Upper lobe of left lung (tissue), 6 donors: ENCODE data around the gene USP27X. TPM values are rescaled to one million over a fixed set of nuclear protein-coding genes. Genes with fewer than 3 reads are reported as not detected.

ENCODE experiments used
- ATAC-seq, 2 donors: fragments of 200-7000 bp; cut with Tn5 transposase; one replicate each; pipeline ENCODE4 v1.9.1; 2022; ENCODE audit warnings: mild to moderate bottlenecking in 2 of 2, moderate library complexity in 2 of 2; ENCODE audit not compliant: low FRiP score in 2 of 2
- DNase-seq, 2 donors: peaks; one replicate each; pipeline ENCODE4 v3.0.0-alpha.2; 2019 to 2020
- H3K27ac ChIP-seq, 4 donors: fragments of 200-600 bp; sonication (generic); one replicate each; pipeline ENCODE4 v1.5.1; 2016 to 2019
- H3K27me3 ChIP-seq, 4 donors: fragments of 200-600 bp; sonication (generic); one replicate each; pipeline ENCODE4 v1.5.1; 2017 to 2019
- H3K36me3 ChIP-seq, 4 donors: fragments of 200-600 bp; sonication (generic); one replicate each; pipeline ENCODE4 v1.5.1; 2016 to 2019
- H3K4me1 ChIP-seq, 4 donors: fragments of 200-600 bp; sonication (generic); one replicate each; pipeline ENCODE4 v1.5.1; 2018 to 2019
- H3K4me3 ChIP-seq, 4 donors: fragments of 200-600 bp; sonication (generic); one replicate each; pipeline ENCODE4 v1.5.1; 2017 to 2019; ENCODE audit warnings: mild to moderate bottlenecking in 2 of 4, moderate library complexity in 1 of 4
- H3K9me3 ChIP-seq, 4 donors: fragments of 200-600 bp; sonication (generic); one replicate each; pipeline ENCODE4 v1.5.1; 2018 to 2019
- CTCF ChIP-seq, 6 experiments: fragments of 450-650 bp in 4 of 6; fragments of 200-600 bp in 2 of 6; sonication (generic) in 2 of 6; IDR thresholded peaks; one replicate each; pipeline ENCODE4 v1.5.1; 2016 to 2019; ENCODE audit warnings: antibody characterized with exemption in 6 of 6
- EP300 ChIP-seq, 4 donors: sonication (generic); formaldehyde crosslinking; IDR thresholded peaks; one replicate each; pipeline ENCODE4 v1.5.1; 2017; ENCODE audit warnings: antibody characterized with exemption in 4 of 4, control low read depth in 2 of 4
- POLR2A ChIP-seq, 4 donors: fragments of 450-650 bp; IDR thresholded peaks; one replicate each; pipeline ENCODE4 v1.5.1; 2016 to 2017; ENCODE audit warnings: antibody characterized with exemption in 4 of 4, mild to moderate bottlenecking in 2 of 4
- POLR2AphosphoS5 ChIP-seq, 2 donors: sonication (generic); formaldehyde crosslinking; IDR thresholded peaks; one replicate each; pipeline ENCODE4 v1.5.1; 2017; ENCODE audit warnings: antibody characterized with exemption in 2 of 2
- WGBS, 2 donors: methylation state at CpG; one replicate each; pipeline ENCODE4 v1.1.5; 2017 to 2018; 5-methylcytosine and 5-hydroxymethylcytosine counted together
- total RNA-seq, 6 donors: library from RNA; depleted of rRNA in 4 of 6; stranded (reverse); fragments of >200 nt in 4 of 6; gene quantifications; one replicate each; pipeline versions ENCODE4 v1.1.0 to v1.2.1, GENCODE V29; 2016 to 2021
- donor health status: DM: no; HTN: no; CAD: no; lungs with moderate emphysema.
- donor health status: DM: no; HTN: yes; CAD: no; lungs with severe emphysema.

Gene USP27X
- total RNA-seq, 6 donors from 2014 or later, result 1.0 to 5.9 (median 3.9) TPM

GRCh38 chrX:49844611-49845010, 34.7 kb upstream of the USP27X start:
- Histone ChIP-seq H3K9me3 (no peaks in the 10 kb centered on the region), H3K27ac (no peak overlapping the region), H3K36me3 (no peaks in the 10 kb centered on the region), H3K4me1 (no peaks in the 10 kb centered on the region), H3K4me3 (no peak overlapping the region), H3K27me3 (no peaks in the 10 kb centered on the region)
- no peak for ATAC-seq
- WGBS, 2 donors, result 63 to 70% methylated on average over 8 of the region's 8 CpGs
- TF ChIP-seq POLR2AphosphoS5 (IDR thresholded peaks at IDR 0.05) (no peak), POLR2A (IDR thresholded peaks at IDR 0.05) (no peak), EP300 (IDR thresholded peaks at IDR 0.05) (no peak), CTCF (IDR thresholded peaks at IDR 0.05) (no peak)
- DNase-seq, result no peak

- Histone ChIP-seq H3K27me3 (no peaks in the 10 kb centered on the region), H3K27ac (no peak overlapping the region), H3K9me3 (no peaks in the 10 kb centered on the region), H3K4me3 (no peak overlapping the region), H3K4me1 (no peaks in the 10 kb centered on the region), H3K36me3 (no peaks in the 10 kb centered on the region)
- DNase-seq (no peak), ATAC-seq (no peak)
- no peak for TF ChIP-seq POLR2A (IDR thresholded peaks at IDR 0.05)
- no peak for TF ChIP-seq POLR2AphosphoS5 (IDR thresholded peaks at IDR 0.05)
- TF ChIP-seq CTCF (IDR thresholded peaks at IDR 0.05), result no peak
- WGBS, 2 donors, result 66 to 70% methylated on average over 4 of the region's 4 CpGs
Observed at GRCh38 chrX:49845701-49846403, 33.4 kb upstream of the USP27X start.

GRCh38 chrX:49846522-49846921, 32.8 kb upstream of the USP27X start:
- Histone ChIP-seq H3K4me1 (no peaks in the 10 kb centered on the region), H3K27ac (no peak overlapping the region), H3K4me3 (peak overlapping the region in 1 of 4 donors; percentile 7), H3K27me3 (no peaks in the 10 kb centered on the region), H3K36me3 (no peaks in the 10 kb centered on the region), H3K9me3 (no peaks in the 10 kb centered on the region)
- WGBS, 2 donors, result 35 to 55% methylated on average over 1 of the region's 1 CpG
- ATAC-seq (no peak), DNase-seq (no peak)
- no peak for TF ChIP-seq EP300 (IDR thresholded peaks at IDR 0.05)
- TF ChIP-seq POLR2A (IDR thresholded peaks at IDR 0.05), result no peak
- no peak for TF ChIP-seq CTCF (IDR thresholded peaks at IDR 0.05)
- TF ChIP-seq POLR2AphosphoS5 (IDR thresholded peaks at IDR 0.05), result no peak

GRCh38 chrX:49848275-49848674, 31.0 kb upstream of the USP27X start:
- no peak for TF ChIP-seq POLR2A (IDR thresholded peaks at IDR 0.05)
- no peak for TF ChIP-seq POLR2AphosphoS5 (IDR thresholded peaks at IDR 0.05)
- no peak for TF ChIP-seq EP300 (IDR thresholded peaks at IDR 0.05)
- no peak for TF ChIP-seq CTCF (IDR thresholded peaks at IDR 0.05)
- Histone ChIP-seq H3K4me1 (no peaks in the 10 kb centered on the region), H3K27ac (no peak overlapping the region), H3K4me3 (no peak overlapping the region), H3K9me3 (no peaks in the 10 kb centered on the region), H3K36me3 (no peaks in the 10 kb centered on the region), H3K27me3 (no peaks in the 10 kb centered on the region)
- DNase-seq, result no peak
- ATAC-seq, result no peak
- 65 to 100% methylated on average over 1 to 3 of the region's 3 CpGs for WGBS, 2 donors

GRCh38 chrX:49850028-49850427, 29.3 kb upstream of the USP27X start:
- no peaks in the 10 kb centered on the region for H3K9me3 ChIP-seq
- H3K4me1 ChIP-seq, result no peaks in the 10 kb centered on the region
- TF ChIP-seq POLR2A (IDR thresholded peaks at IDR 0.05) (no peak), EP300 (IDR thresholded peaks at IDR 0.05) (no peak), POLR2AphosphoS5 (IDR thresholded peaks at IDR 0.05) (no peak), CTCF (IDR thresholded peaks at IDR 0.05) (no peak)
- no peaks in the 10 kb centered on the region for H3K36me3 ChIP-seq
- no peak overlapping the region for H3K4me3 ChIP-seq
- no peaks in the 10 kb centered on the region for H3K27me3 ChIP-seq
- DNase-seq (no peak), ATAC-seq (no peak)
- WGBS, 2 donors, result 23 to 71% methylated on average over 1 of the region's 1 CpG
- H3K27ac ChIP-seq, result no peak overlapping the region
